NOMO-1 treated with DMSO at 0.1 percent for 48 hours (cell line): Measurements from ENCODE around the gene SHPK.

Source experiments
- DNase-seq: peaks from one replicate; lab custom pipeline; 2025; ENCODE audit not compliant: unreplicated experiment; lab: John Stamatoyannopoulos, UW

The SHPK gene

GRCh38 chr17:3663102-3664011, 27.3 kb upstream of the SHPK start:
- no peak for DNase-seq

DNA sequence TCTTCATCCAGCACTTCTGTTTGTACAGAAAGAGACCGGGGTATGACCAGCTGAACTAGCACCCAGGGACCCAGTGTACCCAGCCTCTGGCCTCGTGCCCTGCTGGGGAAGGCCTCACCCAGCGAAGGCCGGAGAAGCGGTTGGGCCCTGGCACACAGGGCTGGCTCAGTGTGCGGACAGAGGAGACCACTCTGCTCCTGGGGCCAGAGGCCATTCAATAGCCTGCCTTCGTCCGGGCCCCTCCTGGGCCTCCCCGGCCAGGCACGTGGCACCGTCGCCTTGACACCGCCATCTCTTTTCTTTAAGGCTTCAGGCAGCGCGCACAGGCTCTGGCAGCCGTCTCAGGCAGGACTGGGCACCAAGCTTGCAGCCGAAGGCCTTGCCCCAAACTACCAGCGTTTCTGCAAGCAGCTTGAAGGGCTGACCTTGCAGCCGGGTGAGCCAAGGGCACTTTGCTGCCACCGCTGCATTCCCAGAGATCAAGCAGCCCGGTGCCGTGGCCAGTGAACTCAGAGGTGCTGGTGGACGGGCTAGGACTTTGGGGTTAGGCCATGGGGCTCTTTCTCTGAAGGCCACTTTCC, 24.4 kb upstream of the SHPK start:
- no peak for DNase-seq

DNA sequence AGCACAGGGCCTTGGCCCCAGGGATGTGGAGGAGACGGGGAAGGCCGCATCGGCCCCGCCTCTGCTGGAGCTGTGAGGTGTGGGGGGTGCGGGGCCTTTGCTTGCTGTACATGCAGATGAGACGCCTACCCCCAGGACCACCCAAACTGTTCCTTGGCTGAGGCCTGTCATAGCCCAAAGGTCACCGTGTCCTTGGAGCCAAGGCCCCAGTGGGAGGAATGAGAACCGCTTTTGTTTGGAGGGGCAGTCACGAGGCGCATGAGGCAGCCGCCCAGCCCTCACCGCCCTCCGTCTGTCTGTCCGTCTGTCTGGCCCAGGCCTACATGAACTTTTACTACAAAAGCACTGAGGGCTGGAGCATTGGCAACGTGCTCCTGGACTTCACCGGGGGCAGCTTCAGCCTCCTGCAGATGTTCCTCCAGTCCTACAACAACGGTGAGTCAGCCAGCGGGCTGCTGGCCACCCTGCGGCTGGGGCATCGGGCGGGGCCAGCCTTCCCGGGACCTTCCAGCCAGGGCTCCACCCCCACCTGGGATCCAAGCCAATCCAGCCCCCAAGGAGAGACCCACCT, 23.6 kb upstream of the SHPK start:
- no peak for DNase-seq

DNA sequence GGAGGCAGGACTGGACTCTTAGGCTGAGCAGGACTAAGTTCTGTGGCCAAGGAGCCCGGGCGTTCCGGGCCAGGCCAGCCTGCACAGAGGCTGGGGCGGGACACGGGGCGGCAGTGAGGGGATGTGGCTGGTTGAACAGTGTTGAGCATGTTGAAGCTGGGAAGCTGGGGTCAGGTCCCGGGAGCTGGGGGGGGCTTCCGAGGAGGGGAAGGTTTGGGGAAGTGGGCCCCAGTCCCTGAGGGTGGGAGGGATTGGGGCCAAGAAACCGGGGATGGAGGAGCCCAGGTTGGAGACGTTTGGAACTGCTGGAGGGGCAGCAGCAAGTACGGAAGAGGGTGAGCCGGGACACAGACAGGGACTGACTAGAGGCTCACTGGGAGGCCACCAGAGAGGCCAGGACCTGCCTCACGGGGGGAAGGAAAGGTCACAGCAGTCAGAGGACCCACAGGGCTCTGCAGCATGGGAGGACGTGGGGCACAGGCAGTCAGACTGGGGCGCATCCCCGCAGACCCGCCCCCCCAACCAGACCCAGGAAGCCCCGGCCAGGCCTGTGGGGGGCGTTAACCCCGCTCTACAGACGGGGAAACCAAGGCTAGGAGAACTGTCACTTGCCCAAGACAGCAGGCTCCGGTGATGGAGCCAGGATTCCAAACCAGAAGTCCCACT, 22.9 kb upstream of the SHPK start:
- no peak for DNase-seq

- peak; percentile 55 for DNase-seq
Measured at GRCh38 chr17:3657874-3658783, 22.1 kb upstream of the SHPK start.

DNA sequence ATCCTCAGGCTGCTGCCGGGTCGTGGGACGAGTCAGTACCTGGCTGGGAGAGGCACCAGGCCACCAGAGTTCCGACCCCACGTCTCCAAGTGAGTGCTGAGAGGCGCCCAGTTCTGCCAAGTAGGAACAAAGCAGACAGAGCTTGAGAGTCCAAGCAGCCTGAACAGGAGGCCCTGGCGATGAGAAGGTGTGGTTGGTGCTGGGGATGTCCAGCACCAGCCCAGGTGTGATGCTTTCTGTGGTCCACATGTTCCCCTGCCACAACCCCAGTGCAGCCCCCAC, 21.5 kb upstream of the SHPK start:
- no peak for DNase-seq

DNA sequence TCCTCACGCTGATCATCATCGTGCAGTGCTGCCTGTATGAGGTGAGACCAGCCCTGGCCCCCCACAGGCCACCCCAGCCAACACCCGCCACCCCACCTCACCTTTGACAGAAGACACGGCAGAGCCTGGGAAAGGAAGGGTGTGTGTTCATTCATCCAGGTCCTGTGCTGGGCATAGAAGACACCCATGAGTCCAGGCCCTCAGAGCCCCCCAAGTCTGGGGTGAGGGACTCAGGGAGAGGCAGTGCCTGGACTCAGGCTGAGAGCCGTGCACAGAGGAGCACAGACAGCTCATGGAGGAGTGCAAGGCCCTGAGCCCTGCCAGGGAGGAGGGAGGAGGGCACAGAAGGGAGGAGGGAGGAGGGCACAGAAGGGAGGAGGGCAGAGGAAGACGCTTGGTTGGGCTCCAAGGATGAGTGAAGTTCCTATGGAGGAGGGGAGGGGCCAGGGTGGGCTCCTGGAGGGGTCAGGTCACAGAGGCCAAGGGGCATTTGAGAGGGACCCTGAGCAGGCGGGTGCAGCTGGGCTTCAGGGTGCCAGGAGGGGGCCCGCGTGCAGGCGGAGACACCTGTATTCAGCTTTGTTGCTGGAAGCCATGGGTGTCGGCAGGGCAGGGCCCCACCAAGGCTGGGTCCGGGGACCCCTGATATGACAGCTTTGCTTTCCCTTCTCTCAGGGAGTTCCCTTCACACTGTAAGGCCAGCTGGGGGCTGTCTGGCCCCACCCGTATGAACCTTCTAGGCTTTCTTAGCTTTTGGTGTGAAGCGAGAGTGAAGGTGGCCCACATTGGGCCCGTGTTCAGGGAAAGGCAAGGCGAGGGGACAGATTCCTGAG, 20.9 kb upstream of the SHPK start:
- DNase-seq = no peak

DNA sequence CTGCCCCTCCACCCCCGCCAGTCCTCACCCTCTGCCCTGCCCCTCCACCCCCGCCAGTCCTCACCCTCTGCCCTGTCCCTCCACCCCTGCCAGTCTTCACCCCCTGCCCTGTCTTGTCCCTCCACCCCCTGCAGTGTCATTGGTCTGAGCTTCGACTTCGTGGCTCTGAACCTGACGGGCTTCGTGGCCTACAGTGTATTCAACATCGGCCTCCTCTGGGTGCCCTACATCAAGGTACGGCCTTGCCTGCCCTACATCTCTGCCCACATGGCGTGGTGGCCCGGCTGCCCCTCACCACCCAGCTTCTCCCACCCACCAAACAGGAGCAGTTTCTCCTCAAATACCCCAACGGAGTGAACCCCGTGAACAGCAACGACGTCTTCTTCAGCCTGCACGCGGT, 20.3 kb upstream of the SHPK start:
- DNase-seq = no peak

DNA sequence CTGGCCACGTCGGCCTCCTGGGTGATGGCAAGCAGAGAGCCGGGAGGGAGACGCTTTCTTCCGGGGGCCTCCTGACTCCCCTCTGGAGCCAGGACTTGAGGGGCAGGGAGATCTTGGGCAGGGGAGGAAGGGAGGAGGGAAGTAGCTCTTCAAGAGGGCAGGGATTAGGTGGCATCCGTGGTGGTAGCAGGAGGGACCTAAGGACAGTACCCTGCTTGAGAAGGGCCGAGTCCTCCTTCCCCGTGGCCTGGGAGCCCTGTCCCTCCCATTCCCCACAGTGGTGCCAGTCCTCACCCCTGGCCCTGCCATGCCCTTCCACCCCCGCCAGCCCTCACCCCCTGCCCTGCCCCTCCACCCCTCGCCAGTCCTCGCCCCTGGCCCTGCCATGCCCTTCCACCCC, 19.7 kb upstream of the SHPK start:
- DNase-seq = no peak

DNA sequence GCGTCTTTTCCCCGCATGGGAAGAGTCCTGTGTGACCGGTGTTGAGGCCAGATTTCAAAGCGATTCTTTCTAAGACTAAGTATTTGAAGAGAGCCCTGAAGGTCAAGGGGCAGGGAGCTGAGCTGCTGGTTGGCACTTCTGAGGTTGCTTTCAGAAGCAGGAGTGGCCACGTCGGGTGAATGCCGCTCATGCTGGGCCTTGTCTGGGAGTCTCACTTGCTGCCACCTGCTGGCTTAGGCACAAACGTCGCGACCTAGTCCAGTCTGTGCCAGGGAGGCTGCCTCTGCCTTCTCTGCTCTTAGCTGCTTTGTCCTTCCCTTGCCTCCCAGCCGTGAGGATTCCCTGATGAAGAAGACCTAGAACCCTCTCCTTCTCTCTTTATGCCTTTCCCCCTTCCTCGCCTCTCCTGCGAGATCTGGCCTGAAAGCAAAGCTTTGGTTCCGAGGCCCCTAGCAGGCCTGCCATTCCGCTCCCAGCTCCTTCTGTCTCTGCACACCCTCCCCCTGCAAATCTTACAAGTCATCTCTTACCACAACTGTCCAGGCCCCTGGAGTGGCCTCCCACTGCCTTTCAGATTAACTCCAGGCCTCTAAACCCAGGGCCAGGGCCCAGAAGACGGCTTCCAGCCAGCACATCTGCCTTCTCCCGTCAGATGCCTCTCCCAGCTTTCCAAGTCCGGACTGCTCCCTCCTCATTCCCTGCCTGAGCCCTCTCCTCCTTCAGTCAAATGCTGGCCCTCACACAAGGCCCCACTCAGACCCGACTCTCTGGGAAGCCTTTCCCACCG, 11.9 kb upstream of the SHPK start:
- DNase-seq = no peak

GRCh38 chr17:3647251-3647650, 11.2 kb upstream of the SHPK start:
- no peak for DNase-seq

DNA sequence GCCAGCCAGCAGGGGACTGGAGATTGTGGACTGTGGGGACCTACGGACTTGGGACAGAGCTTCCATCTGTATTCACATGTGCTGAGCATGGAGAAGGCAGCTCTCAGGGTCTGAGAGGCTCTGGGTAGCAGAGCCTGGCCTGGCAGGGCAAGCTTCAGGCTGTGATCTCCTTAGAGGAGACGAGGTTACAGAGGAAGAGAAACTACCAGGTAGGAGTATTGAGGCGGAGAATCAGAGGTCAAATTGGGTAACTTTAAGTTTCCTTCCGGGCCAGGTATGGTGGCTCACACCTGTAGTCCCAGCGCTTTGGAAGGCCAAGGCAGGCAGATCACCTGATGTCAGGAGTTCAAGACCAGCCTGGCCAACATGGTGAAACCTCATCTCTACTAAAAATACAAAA, 9.3 kb upstream of the SHPK start:
- no peak for DNase-seq

GRCh38 chr17:3643889-3644349, 7.9 kb upstream of the SHPK start:
- no peak for DNase-seq

DNA sequence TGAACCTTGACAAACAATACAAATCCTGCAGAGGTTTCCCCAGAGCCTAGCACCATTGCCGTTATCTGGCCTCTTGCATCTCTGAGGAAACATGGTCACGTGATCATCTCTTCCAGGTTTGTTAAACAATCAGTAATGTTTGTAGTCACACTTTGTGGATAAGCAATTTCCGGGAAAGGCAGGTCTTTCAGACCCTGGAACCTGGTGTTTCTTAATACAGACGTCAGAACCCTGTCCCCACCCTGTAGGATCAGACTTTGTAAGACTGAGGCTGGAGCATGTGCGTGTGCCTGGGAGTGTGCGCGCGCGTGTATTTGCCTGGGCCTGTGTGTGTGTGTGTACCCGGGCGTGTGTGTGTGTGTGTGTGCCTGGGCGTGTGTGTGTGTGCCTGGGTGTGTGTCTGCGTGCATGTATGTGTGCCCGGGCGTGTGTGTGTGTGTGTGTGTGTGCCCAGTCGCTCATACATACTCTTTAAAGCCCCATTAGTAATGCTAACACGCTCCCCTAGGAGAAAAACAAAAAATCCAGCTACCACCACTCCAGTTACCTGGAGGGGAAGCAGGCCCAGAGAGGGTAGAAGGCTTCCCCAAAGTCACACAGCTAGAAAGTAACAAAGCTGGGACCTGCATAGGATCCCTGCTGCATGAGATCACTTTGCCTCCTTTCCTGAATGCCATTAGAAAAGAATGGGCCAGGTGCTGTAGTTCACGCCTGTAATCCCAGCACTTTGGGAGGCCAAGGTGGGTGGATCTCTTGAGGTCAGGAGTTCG, 5.9 kb upstream of the SHPK start:
- no peak for DNase-seq

GRCh38 chr17:3641014-3641413, 5.0 kb upstream of the SHPK start:
- no peak for DNase-seq

GRCh38 chr17:3639981-3640596, 4.0 kb upstream of the SHPK start:
- DNase-seq = peak; percentile 47

- DNase-seq = no peak
Measured at GRCh38 chr17:3636908-3637373, 891 bp upstream of the SHPK start.
